ENCODE data around the gene HMGXB3.

Gene HMGXB3

DNA sequence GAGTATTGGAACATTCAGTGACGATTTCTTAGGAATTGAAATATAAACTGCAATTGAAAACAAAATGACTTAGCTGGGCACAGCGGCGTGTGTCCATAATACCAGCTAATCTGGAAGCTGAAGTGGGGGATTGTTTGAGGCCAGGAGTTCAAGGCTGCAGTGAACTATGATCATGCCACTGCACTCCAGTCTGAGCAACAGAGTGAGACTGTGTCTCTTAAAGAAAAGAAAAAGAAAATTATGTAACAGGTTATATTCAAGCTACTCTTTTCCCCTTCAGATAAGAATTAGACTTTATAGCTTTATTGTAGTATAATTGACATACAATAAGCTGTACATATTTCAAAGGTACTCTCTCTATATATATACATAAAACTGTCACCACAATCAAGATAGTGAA is 33.6 kb upstream of the HMGXB3 start:
- Mint-ChIP-seq H3K36me3 (ENCODE audit: low read depth) (no peaks in the 10 kb centered on the region), H3K4me1 (ENCODE audit: low read depth) (peaks cover 4% of the 10 kb centered on the region), H3K4me3 (no peak overlapping the region), H3K9me3 (no peaks in the 10 kb centered on the region), H3K27ac (no peak overlapping the region), H3K27me3 (ENCODE audit: low read depth) (no peaks in the 10 kb centered on the region)
- DNase-seq (ENCODE audit: low spot score): no peak

DNA sequence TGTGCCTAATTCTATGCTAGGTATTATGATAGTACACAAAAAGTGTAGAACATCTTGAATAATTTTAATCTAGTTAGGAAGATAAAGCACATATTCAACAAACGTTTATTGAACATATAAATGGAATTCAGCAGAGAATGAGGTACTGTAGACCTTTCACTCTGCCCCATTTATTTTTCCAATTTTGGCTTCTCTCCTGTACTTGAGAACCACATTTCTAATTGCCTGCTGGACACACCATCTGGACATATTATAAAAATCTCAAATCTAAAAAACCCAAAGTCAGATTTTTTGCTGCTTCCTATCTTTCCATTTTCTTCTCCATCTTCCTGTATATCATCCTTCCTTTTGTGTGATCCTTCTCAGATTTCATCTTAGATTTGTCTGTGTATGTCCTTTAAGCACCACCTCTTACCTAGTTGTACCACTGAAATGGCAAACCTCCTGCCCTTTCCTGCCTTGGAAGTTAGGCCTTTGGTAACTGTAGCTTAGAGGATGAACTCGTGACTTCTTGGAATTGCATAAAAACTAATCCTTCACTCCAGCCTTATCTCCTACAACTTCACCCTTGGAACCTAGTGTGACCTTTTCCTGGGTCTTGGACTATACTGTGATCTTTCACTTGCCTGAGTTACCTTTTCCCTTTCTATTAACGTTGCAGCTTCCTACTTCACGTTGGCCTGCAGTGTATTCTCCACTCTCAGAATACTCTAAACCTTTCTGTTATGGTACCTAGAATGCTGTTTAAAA is 31.2 kb upstream of the HMGXB3 start:
- H3K36me3 Mint-ChIP-seq (ENCODE audit: low read depth): no peaks in the 10 kb centered on the region
- H3K27me3 Mint-ChIP-seq (ENCODE audit: low read depth): no peaks in the 10 kb centered on the region
- no peak for DNase-seq (ENCODE audit: low spot score)
- no peaks in the 10 kb centered on the region for H3K4me1 Mint-ChIP-seq (ENCODE audit: low read depth)
- H3K27ac Mint-ChIP-seq: no peak overlapping the region
- H3K4me3 Mint-ChIP-seq: no peak overlapping the region
- no peaks in the 10 kb centered on the region for H3K9me3 Mint-ChIP-seq

DNA sequence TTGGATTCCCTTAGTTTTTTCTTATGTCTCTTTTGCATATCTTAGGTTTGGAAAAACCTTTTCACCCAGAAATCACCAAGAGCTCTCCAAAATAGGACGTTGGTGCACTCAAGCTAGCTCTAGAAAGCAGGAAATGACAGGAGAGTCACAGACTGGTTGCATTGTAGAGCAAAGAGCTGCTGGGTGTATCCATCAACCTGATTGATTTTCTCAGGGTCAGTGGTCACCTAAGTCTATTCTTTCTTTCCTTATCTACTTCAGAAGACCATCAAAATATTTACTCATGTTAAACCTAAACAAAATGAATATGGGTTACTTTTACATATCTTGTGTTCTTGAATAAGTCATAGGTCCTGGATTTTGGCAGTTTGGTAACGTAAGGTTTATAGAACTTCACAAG is 25.1 kb upstream of the HMGXB3 start:
- H3K36me3 Mint-ChIP-seq (ENCODE audit: low read depth): peaks cover 2% of the 10 kb centered on the region
- no peaks in the 10 kb centered on the region for H3K9me3 Mint-ChIP-seq
- no peaks in the 10 kb centered on the region for H3K27me3 Mint-ChIP-seq (ENCODE audit: low read depth)
- H3K27ac Mint-ChIP-seq: no peak overlapping the region
- DNase-seq (ENCODE audit: low spot score): no peak
- no peak overlapping the region for H3K4me3 Mint-ChIP-seq
- no peaks in the 10 kb centered on the region for H3K4me1 Mint-ChIP-seq (ENCODE audit: low read depth)

DNA sequence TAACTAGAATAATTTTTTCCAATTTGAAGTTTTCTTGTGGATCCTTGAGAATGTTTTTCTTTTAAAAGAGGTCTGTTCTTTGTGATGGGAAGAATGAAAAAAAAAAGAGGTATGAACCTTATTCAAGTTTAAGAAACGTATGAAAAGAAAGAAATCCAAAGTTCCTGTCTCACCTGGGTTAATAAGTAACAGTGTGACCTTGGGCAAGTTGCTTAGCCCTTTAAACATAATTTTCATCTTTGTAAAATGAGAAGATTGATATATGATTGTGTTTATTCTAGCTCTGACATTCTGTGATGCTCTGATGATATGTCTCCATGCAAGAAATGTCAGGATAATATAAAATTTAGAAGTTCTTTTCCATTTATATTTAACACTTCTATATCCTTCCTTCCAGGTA is 20.6 kb upstream of the HMGXB3 start:
- no peaks in the 10 kb centered on the region for H3K27me3 Mint-ChIP-seq (ENCODE audit: low read depth)
- peaks cover 3% of the 10 kb centered on the region for H3K36me3 Mint-ChIP-seq (ENCODE audit: low read depth)
- no peak overlapping the region for H3K27ac Mint-ChIP-seq
- H3K4me3 Mint-ChIP-seq: no peak overlapping the region
- H3K9me3 Mint-ChIP-seq: no peaks in the 10 kb centered on the region
- no peaks in the 10 kb centered on the region for H3K4me1 Mint-ChIP-seq (ENCODE audit: low read depth)
- DNase-seq (ENCODE audit: low spot score): no peak

DNA sequence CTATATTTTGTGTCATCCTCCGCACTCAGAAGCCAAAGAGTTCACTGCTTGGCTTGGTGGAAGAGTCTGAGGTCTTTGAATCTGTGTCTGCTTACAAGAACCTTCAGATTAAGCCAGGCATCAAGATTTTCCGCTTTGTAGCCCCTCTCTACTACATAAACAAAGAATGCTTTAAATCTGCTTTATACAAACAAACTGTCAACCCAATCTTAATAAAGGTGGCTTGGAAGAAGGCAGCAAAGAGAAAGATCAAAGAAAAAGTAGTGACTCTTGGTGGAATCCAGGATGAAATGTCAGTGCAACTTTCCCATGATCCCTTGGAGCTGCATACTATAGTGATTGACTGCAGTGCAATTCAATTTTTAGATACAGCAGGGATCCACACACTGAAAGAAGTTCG is 19.3 kb upstream of the HMGXB3 start:
- Mint-ChIP-seq H3K9me3 (no peaks in the 10 kb centered on the region), H3K4me1 (ENCODE audit: low read depth) (no peaks in the 10 kb centered on the region), H3K4me3 (no peak overlapping the region), H3K36me3 (ENCODE audit: low read depth) (peaks cover 3% of the 10 kb centered on the region), H3K27ac (no peak overlapping the region), H3K27me3 (ENCODE audit: low read depth) (no peaks in the 10 kb centered on the region)
- DNase-seq (ENCODE audit: low spot score): no peak

DNA sequence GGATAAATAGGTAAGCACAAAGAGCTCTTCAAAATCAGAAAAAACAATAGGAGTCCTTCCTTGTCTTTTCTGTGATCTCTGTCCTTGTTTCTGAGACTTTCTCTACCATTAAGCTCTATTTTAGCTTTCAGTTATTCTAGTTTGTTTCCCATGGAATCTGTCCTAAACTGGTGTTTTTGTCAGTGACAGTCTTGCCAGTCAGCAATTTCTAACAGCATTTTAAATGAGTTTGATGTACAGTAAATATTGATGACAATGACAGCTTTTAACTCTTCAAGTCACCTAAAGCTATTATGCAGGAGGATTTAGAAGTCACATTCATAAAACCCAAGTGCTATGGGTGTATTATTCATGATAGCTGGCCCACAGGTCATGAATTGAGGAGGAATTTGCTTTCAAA is 18.0 kb upstream of the HMGXB3 start:
- DNase-seq (ENCODE audit: low spot score): no peak
- H3K27ac Mint-ChIP-seq: no peak overlapping the region
- H3K9me3 Mint-ChIP-seq: no peaks in the 10 kb centered on the region
- H3K4me1 Mint-ChIP-seq (ENCODE audit: low read depth): no peaks in the 10 kb centered on the region
- H3K36me3 Mint-ChIP-seq (ENCODE audit: low read depth): peaks cover 3% of the 10 kb centered on the region
- H3K27me3 Mint-ChIP-seq (ENCODE audit: low read depth): no peaks in the 10 kb centered on the region
- H3K4me3 Mint-ChIP-seq: no peak overlapping the region

DNA sequence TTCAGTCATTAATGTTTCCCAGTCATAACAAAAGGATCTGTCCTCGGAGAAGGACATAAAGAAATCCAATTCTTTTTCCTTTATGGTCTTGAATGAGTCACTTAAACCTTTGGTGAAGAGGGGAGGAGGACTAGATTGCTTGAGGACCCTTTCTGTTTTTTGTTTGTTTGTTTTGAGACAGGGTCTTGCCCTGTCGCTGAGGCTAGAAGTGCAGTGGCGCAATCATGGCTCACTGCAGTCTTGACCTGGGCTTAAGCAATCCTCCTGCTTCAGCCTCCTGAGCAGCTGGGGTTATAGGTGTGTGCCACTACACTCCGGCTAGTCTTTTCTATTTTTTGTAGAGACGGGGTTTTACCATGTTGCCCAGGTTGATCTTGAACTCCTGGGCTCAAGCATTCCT is 12.4 kb upstream of the HMGXB3 start:
- Mint-ChIP-seq H3K9me3 (no peaks in the 10 kb centered on the region), H3K36me3 (ENCODE audit: low read depth) (no peaks in the 10 kb centered on the region)

DNA sequence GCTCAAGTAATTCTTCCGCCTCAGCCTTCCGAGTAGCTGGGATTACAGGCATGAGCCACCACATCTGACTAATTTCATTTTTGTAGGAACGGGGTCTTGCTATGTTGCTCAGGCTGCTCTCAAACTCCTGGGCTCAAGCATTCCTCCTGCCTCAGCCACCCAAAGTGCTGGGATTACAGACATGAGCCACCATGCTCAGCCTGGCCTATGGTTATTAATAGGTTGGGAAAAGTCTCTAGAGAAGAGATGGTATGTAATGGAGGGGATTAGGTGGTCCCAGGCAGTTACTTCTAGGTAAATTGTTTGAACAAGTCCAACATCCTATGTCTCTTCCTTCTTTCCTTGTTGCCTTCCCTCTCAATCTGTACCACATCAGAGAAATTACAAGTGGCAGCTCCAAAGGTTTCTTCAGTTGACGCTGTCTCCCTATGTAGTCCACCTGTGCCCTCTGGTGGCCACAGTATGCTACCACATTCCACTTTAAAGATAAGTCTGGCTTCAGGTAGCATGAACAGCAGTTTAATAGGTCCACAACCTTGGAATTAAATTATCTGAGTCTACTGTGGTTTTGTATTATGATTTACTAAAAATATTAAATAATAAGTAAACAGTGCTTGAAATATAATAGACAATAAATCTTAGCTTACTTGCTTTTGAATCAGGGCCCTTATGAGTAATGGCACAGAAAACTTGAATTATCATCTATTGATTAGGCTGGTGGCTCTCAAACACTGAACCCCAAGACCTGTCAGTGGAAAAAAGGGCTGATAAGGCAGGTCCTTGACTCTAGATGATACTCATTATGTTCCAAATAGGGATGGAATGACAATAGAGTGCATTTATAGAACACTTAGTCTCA is 9.8 kb upstream of the HMGXB3 start:
- Mint-ChIP-seq H3K36me3 (ENCODE audit: low read depth) (peaks cover 1% of the 10 kb centered on the region), H3K4me3 (no peak overlapping the region), H3K27ac (no peak overlapping the region), H3K27me3 (ENCODE audit: low read depth) (no peaks in the 10 kb centered on the region), H3K4me1 (ENCODE audit: low read depth) (no peaks in the 10 kb centered on the region), H3K9me3 (no peaks in the 10 kb centered on the region)
- DNase-seq (ENCODE audit: low spot score): peak; percentile 41

More for the DNA sequence above, 12.4 kb upstream of the HMGXB3 start:
- no peak for DNase-seq (ENCODE audit: low spot score)
- no peaks in the 10 kb centered on the region for H3K27me3 Mint-ChIP-seq (ENCODE audit: low read depth)
- no peak overlapping the region for H3K27ac Mint-ChIP-seq
- H3K4me1 Mint-ChIP-seq (ENCODE audit: low read depth): no peaks in the 10 kb centered on the region
- no peak overlapping the region for H3K4me3 Mint-ChIP-seq

DNA sequence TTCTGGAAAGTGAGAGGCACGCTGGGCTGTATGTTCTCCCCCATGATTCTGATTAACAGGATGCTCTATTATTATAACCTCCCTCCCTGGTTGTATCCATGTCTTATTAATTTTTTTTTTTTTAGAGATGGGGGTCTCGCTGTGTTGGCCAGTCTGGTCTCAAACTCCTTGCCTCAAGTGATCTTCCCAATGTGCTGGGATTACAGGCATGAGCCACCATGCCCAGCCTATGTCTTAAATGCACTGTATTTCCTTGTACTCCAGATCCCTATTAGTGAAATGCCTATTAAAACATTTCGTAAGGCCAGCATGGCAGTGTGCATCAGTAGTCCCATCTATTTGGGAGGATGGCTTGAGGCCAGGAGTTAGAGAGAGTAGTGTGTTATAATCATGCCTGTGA is 7.1 kb upstream of the HMGXB3 start:
- Mint-ChIP-seq H3K4me3 (no peak overlapping the region), H3K36me3 (ENCODE audit: low read depth) (peaks cover 1% of the 10 kb centered on the region), H3K9me3 (no peaks in the 10 kb centered on the region), H3K4me1 (ENCODE audit: low read depth) (no peaks in the 10 kb centered on the region), H3K27me3 (ENCODE audit: low read depth) (no peaks in the 10 kb centered on the region), H3K27ac (no peak overlapping the region)
- no peak for DNase-seq (ENCODE audit: low spot score)

DNA sequence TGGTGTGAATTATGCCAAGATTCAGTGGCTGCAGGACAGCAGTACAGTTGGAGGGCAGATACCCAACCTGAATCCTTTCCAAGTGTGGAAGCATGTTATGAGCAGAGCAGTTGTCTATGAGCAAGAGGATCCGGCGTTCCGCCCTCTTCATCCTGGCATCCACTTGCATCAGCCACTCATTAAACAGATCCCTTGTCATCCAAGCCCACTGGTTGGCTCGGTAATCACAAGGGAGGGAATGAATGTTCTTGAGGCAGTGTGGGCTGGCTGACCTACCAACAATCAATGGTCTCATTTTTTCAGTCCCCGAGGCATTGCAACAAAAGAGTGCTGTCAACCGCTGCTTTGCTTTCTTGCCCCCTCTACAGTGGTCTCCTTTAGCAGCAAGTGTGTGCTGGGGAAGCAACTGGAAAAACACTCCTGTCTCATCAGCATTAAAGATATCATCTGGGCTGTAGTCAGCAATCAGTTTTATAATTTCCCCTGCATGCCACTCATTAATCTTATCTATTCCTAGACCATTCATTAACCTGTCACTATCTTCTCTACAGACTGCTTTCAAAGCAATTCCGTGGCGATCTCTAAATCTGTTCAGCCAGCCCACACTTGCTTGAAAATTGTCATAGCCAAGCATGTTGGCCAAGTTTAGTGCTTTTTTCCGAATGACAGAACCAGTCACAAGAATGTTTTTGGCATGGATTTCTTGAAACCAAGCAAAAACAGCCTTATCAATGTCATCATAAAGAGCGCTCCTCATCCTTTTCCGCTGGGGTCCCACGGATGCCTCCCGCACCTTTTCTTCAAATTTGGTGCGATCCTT is 4.9 kb upstream of the HMGXB3 start:
- peaks cover 1% of the 10 kb centered on the region for H3K36me3 Mint-ChIP-seq (ENCODE audit: low read depth)
- H3K4me1 Mint-ChIP-seq (ENCODE audit: low read depth): peaks cover 13% of the 10 kb centered on the region
- H3K9me3 Mint-ChIP-seq: no peaks in the 10 kb centered on the region
- no peak overlapping the region for H3K27ac Mint-ChIP-seq
- DNase-seq (ENCODE audit: low spot score): no peak
- H3K4me3 Mint-ChIP-seq: no peak overlapping the region
- no peaks in the 10 kb centered on the region for H3K27me3 Mint-ChIP-seq (ENCODE audit: low read depth)

DNA sequence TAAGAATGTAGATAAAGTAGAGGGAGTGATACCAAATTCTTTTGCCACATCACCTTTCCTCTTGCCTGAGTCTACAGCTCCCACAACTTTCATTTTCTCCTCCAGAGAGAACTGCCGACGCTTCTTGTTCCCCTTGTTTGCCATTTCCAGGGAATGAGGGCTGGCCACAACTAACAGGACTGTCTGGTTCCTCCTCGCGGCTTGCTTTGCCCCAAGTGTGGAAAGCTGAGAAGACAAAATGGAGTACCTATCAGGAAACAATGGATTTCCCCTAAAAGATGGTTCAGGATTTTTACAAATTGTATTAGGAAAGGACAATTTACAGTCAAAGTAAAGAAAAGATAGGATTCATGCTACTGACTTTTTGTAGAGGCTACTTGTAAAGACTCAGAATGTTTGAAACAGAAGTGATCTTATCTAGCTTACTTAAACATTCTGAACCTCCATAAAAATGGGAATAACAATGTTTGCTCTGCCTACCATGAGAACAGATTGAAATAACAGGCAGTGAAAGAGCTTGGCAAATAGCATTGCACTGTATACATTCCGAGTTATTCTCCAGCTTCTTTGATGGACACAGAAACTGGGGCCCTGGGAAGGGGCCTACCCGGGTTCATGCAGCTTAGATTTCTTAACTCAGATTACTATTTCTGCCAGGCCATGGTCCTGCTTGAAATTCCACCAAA is 4.2 kb upstream of the HMGXB3 start:
- H3K36me3 Mint-ChIP-seq (ENCODE audit: low read depth): peaks cover 1% of the 10 kb centered on the region

DNA sequence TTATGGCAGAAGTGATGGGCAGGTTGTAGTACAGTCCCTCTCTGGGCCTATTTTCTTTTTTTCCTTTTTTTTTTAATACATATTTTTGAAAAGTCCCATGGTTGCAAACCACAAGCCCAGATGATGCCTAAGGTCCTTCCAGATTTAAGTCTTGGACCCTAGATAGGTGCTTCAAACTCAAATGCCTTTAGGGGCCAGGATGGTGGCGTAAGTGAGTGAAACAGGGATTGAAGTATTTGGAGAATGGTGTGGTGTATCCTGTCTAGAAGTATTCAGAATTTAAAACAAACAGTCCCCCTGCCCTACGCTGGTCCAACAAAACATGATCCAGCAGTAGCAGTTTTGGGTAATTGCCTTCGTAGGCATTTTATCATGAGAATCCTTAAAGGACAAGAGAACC is 2.3 kb upstream of the HMGXB3 start:
- Mint-ChIP-seq H3K4me3 (no peak overlapping the region), H3K36me3 (ENCODE audit: low read depth) (peaks cover 12% of the 10 kb centered on the region), H3K27ac (no peak overlapping the region), H3K4me1 (ENCODE audit: low read depth) (peaks cover 28% of the 10 kb centered on the region), H3K27me3 (ENCODE audit: low read depth) (no peaks in the 10 kb centered on the region), H3K9me3 (no peaks in the 10 kb centered on the region)
- DNase-seq (ENCODE audit: low spot score): no peak

More for the DNA sequence above, 4.2 kb upstream of the HMGXB3 start:
- Mint-ChIP-seq H3K9me3 (no peaks in the 10 kb centered on the region), H3K27me3 (ENCODE audit: low read depth) (no peaks in the 10 kb centered on the region), H3K27ac (no peak overlapping the region), H3K4me1 (ENCODE audit: low read depth) (peaks cover 13% of the 10 kb centered on the region), H3K4me3 (no peak overlapping the region)
- no peak for DNase-seq (ENCODE audit: low spot score)

DNA sequence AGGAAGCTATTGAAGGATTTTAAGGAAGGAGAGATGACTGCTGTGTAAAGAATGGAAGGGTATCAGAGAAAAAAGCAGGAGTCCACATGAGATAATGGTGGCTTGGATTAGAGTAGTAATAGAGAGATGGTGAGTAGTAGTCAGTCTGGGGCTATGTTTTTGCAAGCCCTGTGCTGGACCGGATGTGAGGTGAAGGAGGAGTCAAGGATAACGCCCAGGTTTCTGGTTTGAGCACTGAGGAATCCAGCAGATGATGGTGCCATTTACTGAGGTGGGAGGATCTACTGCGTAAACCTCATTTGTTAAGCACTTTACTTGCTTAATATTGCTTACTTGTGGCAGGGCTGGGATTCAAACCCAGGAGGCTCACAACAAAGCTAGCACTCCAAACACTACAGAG is 1.2 kb upstream of the HMGXB3 start:
- Mint-ChIP-seq H3K36me3 (ENCODE audit: low read depth) (peaks cover 15% of the 10 kb centered on the region), H3K4me1 (ENCODE audit: low read depth) (peaks cover 31% of the 10 kb centered on the region), H3K27me3 (ENCODE audit: low read depth) (no peaks in the 10 kb centered on the region), H3K27ac (peak overlapping the region; percentile 91), H3K4me3 (peak overlapping the region; percentile 91), H3K9me3 (no peaks in the 10 kb centered on the region)
- no peak for DNase-seq (ENCODE audit: low spot score)

Measured in T-helper 2 cell treated with Interferon-gamma antibody and Interleukin-4, amounts not matched to agents 5 μg/mL and 100 μg/mL, for 36 hours (primary cell).